ENCODE measurements around the gene CYS1. TPM values are rescaled to one million over a fixed set of nuclear protein-coding genes. Genes with fewer than 3 reads are reported as not detected.

Gene CYS1
- total and polyA plus RNA-seq, 2 donors (not counting 3 experiments of a cell fraction or from before 2014, with no cell fraction given), result not detected

GRCh38 chr2:10087360-10087759, 7.1 kb upstream of the CYS1 start:
- DNase-seq (ENCODE audit: low read depth, low spot score) (no peak), FAIRE-seq (no peak)
- Histone ChIP-seq H3K4me1 (ENCODE audit: control insufficient read depth, extremely low read depth, insufficient read depth, low read length) (no peaks in the 10 kb centered on the region), H4K20me1 (replicated peaks; ENCODE audit: control insufficient read depth, extremely low read depth, insufficient read depth, low read length) (no peaks in the 10 kb centered on the region), H3K27ac (ENCODE audit: insufficient read depth, low read depth, low read length) (no peak overlapping the region), H3K9me3 (replicated peaks; ENCODE audit: control insufficient read depth, insufficient read depth, low read length) (no peaks in the 10 kb centered on the region), H3K4me3 (replicated peaks in 1 of 3; ENCODE audit: insufficient read depth in 1 of 3, low read depth in 1 of 3, low read length in 3 of 3) (no peak overlapping the region), H3K79me2 (ENCODE audit: control insufficient read depth, insufficient read depth, low read length) (no peaks in the 10 kb centered on the region), H2AFZ (ENCODE audit: low read depth, low read length) (no peak overlapping the region), H3K9me1 (replicated peaks; ENCODE audit: control insufficient read depth, extremely low read depth, insufficient read depth, low read length) (no peaks in the 10 kb centered on the region), H3K36me3 (ENCODE audit: control insufficient read depth in 2 of 2, extremely low read depth in 1 of 2, insufficient read depth in 2 of 2, low read length in 2 of 2) (no peaks in the 10 kb centered on the region), H3K9ac (replicated peaks; ENCODE audit: extremely low read depth, insufficient read depth, low read length) (no peak overlapping the region), H3K27me3 (ENCODE audit: control insufficient read depth in 2 of 2, insufficient read depth in 2 of 2, low read length in 2 of 2) (peaks cover 46 to 50% of the 10 kb centered on the region in 2 experiments), H3K4me2 (ENCODE audit: insufficient read depth, low read length) (no peak overlapping the region)
- intact Hi-C loops (cut with micrococcal nuclease) (no loop called here), dilution Hi-C loops (cut with MboI; ENCODE audit: extremely low pct_ligation_motif_present, low sequenced_read_pairs) (no loop called here)
- POLR2A ChIA-PET, result no interaction called here
- BruUV-seq (replicated peaks), result no TSS peak
- TF ChIP-seq JUN (IDR thresholded peaks at IDR 0.05; ENCODE audit: borderline replicate concordance, insufficient read depth, insufficient read length, low read depth), result no peak
- TF ChIP-seq FOS (IDR thresholded peaks at IDR 0.05; ENCODE audit: borderline replicate concordance, insufficient read depth, low read length), result no peak
- TF ChIP-seq MAX (IDR thresholded peaks at IDR 0.05; ENCODE audit: insufficient read depth, insufficient read length), result no peak
- no peak for TF ChIP-seq EZH2 (IDR thresholded peaks at IDR 0.05; ENCODE audit: borderline replicate concordance, low read depth, low read length, severe bottlenecking)
- no peak for TF ChIP-seq MYC (IDR thresholded peaks at IDR 0.05; ENCODE audit: low read depth, low read length)
- no peak for TF ChIP-seq POLR2AphosphoS5 (IDR thresholded peaks at IDR 0.05; ENCODE audit: insufficient read depth, low read depth, low read length)
- TF ChIP-seq POLR2A (IDR thresholded peaks at IDR 0.05; ENCODE audit: low read depth, low read length), result no peak
- no peak for TF ChIP-seq GATA2 (IDR thresholded peaks at IDR 0.05; ENCODE audit: insufficient read depth, insufficient read length, low read depth, low read length)
- TF ChIP-seq CTCF (IDR thresholded peaks at IDR 0.05; ENCODE audit: extremely low read depth in 1 of 2, insufficient read depth in 1 of 2, low read depth in 1 of 2, low read length in 2 of 2), result no peak
- CTCF ChIA-PET, result interaction anchor here (1.6 to 20.2 kb wide), 4 partner anchors 10 to 348 kb away, joined by 4 to 485 read pairs (median 11); no protein-coding TSS in a partner anchor

Measured in endothelial cell of umbilical vein (primary cell).